H1 (cell line): ENCODE data around the gene WDR89.

Experiments used
- CBX5 ChIP-seq: fragments of 300-800, 300-1000 bp; sonication (generic); IDR thresholded peaks from 2 replicates; pipeline ENCODE4 v1.7.1; 2016; ENCODE audit warnings: antibody characterized with exemption, low read length, low read depth
- EZH2 ChIP-seq: fragments of 200-600 bp; sonication (generic); IDR thresholded peaks from 2 replicates; pipeline ENCODE4 v1.7.1; 2012; ENCODE audit warnings: low read depth, mild to moderate bottlenecking, moderate library complexity, low read length, inconsistent platforms; ENCODE audit not compliant: severe bottlenecking
- JUND ChIP-seq: IDR thresholded peaks from 2 replicates; pipeline ENCODE4 v1.6.1; 2011; ENCODE audit warnings: mild to moderate bottlenecking, improper control_type of control experiment, low read length
- POLR2AphosphoS5 ChIP-seq: IDR thresholded peaks from 2 replicates; pipeline ENCODE4 v1.6.1; 2011; ENCODE audit warnings: low read depth, low read length
- SIRT6 ChIP-seq: IDR thresholded peaks from one replicate; pipeline ENCODE4 v1.7.1; 2012; ENCODE audit warnings: low read length, inconsistent platforms
- TBP ChIP-seq: IDR thresholded peaks from 2 replicates; pipeline ENCODE4 v1.6.1; 2011; ENCODE audit warnings: low read depth, low read length, improper control_type of control experiment
- TF ChIP-seq, protein P1 (sequence below): IDR thresholded peaks from 2 replicates; pipeline ENCODE4 v1.6.1; 2012; ENCODE audit warnings: low read length, inconsistent platforms
- TF ChIP-seq, protein P2 (sequence below), 3 experiments: IDR thresholded peaks; 1 replicate in 2 of 3; 2 replicates in 1 of 3; pipeline versions ENCODE4 v1.5.1 to v1.6.1; 2011; ENCODE audit warnings: low read length in 3 of 3, mild to moderate bottlenecking in 3 of 3, inconsistent platforms in 2 of 3, low read depth in 1 of 3, moderate library complexity in 1 of 3; ENCODE audit not compliant: insufficient read depth in 1 of 3; ENCODE audit errors: control extremely low read depth in 1 of 3
- TF ChIP-seq, protein P3 (sequence below): fragments of 300-600 bp; sonication (generic); IDR thresholded peaks from 2 replicates; pipeline ENCODE4 v1.7.1; 2012; ENCODE audit warnings: low read length, moderate library complexity, mild to moderate bottlenecking, inconsistent platforms; ENCODE audit not compliant: insufficient replicate concordance

DNA sequence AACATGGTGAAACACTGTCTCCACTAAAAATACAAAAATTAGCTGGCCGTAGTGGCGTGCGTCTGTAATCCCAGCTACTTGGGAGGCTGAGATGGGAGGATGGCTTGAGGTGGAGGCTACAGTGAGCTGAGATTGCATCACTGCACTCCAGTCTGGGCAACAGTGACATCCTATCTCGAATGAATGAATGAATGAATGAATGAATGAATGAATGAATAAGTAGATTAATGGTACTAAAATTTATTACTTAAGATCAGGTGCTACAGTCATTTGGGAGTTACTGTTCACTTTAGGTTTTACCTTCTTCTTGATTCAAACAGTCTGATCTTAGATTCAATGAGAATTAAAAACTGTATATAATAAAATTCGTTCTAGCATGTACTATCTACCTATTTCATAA lies 31.6 kb upstream of the WDR89 start:
- TF ChIP-seq JUND, result no peak
- TF ChIP-seq, protein P1, sequence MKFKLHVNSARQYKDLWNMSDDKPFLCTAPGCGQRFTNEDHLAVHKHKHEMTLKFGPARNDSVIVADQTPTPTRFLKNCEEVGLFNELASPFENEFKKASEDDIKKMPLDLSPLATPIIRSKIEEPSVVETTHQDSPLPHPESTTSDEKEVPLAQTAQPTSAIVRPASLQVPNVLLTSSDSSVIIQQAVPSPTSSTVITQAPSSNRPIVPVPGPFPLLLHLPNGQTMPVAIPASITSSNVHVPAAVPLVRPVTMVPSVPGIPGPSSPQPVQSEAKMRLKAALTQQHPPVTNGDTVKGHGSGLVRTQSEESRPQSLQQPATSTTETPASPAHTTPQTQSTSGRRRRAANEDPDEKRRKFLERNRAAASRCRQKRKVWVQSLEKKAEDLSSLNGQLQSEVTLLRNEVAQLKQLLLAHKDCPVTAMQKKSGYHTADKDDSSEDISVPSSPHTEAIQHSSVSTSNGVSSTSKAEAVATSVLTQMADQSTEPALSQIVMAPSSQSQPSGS, result no peak
- TF ChIP-seq POLR2AphosphoS5, result no peak
- no peak for TF ChIP-seq TBP
- TF ChIP-seq, protein P2, sequence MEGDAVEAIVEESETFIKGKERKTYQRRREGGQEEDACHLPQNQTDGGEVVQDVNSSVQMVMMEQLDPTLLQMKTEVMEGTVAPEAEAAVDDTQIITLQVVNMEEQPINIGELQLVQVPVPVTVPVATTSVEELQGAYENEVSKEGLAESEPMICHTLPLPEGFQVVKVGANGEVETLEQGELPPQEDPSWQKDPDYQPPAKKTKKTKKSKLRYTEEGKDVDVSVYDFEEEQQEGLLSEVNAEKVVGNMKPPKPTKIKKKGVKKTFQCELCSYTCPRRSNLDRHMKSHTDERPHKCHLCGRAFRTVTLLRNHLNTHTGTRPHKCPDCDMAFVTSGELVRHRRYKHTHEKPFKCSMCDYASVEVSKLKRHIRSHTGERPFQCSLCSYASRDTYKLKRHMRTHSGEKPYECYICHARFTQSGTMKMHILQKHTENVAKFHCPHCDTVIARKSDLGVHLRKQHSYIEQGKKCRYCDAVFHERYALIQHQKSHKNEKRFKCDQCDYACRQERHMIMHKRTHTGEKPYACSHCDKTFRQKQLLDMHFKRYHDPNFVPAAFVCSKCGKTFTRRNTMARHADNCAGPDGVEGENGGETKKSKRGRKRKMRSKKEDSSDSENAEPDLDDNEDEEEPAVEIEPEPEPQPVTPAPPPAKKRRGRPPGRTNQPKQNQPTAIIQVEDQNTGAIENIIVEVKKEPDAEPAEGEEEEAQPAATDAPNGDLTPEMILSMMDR (IDR thresholded peaks at IDR 0.05; ENCODE audit: control extremely low read depth in 1 of 3, insufficient read depth in 1 of 3, low read depth in 1 of 3, low read length in 3 of 3), result no peak
- no peak for TF ChIP-seq SIRT6
- TF ChIP-seq, protein P3, sequence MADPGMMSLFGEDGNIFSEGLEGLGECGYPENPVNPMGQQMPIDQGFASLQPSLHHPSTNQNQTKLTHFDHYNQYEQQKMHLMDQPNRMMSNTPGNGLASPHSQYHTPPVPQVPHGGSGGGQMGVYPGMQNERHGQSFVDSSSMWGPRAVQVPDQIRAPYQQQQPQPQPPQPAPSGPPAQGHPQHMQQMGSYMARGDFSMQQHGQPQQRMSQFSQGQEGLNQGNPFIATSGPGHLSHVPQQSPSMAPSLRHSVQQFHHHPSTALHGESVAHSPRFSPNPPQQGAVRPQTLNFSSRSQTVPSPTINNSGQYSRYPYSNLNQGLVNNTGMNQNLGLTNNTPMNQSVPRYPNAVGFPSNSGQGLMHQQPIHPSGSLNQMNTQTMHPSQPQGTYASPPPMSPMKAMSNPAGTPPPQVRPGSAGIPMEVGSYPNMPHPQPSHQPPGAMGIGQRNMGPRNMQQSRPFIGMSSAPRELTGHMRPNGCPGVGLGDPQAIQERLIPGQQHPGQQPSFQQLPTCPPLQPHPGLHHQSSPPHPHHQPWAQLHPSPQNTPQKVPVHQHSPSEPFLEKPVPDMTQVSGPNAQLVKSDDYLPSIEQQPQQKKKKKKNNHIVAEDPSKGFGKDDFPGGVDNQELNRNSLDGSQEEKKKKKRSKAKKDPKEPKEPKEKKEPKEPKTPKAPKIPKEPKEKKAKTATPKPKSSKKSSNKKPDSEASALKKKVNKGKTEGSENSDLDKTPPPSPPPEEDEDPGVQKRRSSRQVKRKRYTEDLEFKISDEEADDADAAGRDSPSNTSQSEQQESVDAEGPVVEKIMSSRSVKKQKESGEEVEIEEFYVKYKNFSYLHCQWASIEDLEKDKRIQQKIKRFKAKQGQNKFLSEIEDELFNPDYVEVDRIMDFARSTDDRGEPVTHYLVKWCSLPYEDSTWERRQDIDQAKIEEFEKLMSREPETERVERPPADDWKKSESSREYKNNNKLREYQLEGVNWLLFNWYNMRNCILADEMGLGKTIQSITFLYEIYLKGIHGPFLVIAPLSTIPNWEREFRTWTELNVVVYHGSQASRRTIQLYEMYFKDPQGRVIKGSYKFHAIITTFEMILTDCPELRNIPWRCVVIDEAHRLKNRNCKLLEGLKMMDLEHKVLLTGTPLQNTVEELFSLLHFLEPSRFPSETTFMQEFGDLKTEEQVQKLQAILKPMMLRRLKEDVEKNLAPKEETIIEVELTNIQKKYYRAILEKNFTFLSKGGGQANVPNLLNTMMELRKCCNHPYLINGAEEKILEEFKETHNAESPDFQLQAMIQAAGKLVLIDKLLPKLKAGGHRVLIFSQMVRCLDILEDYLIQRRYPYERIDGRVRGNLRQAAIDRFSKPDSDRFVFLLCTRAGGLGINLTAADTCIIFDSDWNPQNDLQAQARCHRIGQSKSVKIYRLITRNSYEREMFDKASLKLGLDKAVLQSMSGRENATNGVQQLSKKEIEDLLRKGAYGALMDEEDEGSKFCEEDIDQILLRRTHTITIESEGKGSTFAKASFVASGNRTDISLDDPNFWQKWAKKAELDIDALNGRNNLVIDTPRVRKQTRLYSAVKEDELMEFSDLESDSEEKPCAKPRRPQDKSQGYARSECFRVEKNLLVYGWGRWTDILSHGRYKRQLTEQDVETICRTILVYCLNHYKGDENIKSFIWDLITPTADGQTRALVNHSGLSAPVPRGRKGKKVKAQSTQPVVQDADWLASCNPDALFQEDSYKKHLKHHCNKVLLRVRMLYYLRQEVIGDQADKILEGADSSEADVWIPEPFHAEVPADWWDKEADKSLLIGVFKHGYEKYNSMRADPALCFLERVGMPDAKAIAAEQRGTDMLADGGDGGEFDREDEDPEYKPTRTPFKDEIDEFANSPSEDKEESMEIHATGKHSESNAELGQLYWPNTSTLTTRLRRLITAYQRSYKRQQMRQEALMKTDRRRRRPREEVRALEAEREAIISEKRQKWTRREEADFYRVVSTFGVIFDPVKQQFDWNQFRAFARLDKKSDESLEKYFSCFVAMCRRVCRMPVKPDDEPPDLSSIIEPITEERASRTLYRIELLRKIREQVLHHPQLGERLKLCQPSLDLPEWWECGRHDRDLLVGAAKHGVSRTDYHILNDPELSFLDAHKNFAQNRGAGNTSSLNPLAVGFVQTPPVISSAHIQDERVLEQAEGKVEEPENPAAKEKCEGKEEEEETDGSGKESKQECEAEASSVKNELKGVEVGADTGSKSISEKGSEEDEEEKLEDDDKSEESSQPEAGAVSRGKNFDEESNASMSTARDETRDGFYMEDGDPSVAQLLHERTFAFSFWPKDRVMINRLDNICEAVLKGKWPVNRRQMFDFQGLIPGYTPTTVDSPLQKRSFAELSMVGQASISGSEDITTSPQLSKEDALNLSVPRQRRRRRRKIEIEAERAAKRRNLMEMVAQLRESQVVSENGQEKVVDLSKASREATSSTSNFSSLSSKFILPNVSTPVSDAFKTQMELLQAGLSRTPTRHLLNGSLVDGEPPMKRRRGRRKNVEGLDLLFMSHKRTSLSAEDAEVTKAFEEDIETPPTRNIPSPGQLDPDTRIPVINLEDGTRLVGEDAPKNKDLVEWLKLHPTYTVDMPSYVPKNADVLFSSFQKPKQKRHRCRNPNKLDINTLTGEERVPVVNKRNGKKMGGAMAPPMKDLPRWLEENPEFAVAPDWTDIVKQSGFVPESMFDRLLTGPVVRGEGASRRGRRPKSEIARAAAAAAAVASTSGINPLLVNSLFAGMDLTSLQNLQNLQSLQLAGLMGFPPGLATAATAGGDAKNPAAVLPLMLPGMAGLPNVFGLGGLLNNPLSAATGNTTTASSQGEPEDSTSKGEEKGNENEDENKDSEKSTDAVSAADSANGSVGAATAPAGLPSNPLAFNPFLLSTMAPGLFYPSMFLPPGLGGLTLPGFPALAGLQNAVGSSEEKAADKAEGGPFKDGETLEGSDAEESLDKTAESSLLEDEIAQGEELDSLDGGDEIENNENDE, result no peak
- TF ChIP-seq CBX5, result no peak
- no peak for TF ChIP-seq EZH2
